GM21381 (cell line): ENCODE measurements around the gene ACY1.

Experiments
- ATAC-seq: cut with Tn5 transposase; IDR thresholded peaks from one replicate; pipeline ENCODE4 v1.9.1; 2021; ENCODE audit warnings: mild to moderate bottlenecking, moderate library complexity; ENCODE audit not compliant: unreplicated experiment

ACY1 gene

GRCh38 chr3:51962854-51963530, 20.3 kb upstream of the ACY1 start:
- no peak for ATAC-seq

- no peak for ATAC-seq
Measured at GRCh38 chr3:51963951-51964451, 19.3 kb upstream of the ACY1 start.

DNA sequence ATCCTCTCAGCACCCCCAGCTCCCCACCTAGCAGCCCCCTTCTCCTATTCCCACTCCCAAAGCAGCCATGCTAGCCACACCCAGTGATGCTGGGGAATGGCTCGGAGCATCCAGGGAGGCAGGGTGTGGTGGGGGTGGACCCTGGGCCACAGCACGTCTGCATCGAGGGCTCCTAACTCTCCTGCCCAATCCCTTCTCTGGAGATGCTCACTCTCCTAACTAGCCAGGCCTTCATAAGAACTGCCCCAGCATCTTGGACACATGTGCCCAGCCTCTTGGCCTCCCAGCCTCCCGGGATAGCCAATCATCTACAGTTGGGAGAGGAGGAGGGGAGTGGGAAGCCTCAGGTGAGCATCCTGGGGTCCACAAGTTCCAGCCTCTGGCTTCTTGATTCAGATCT, 18.8 kb upstream of the ACY1 start:
- ATAC-seq, result no peak

- ATAC-seq, result no peak
Measured at GRCh38 chr3:51966016-51966415, 17.3 kb upstream of the ACY1 start.

GRCh38 chr3:51966486-51966885, 16.8 kb upstream of the ACY1 start:
- no peak for ATAC-seq

DNA sequence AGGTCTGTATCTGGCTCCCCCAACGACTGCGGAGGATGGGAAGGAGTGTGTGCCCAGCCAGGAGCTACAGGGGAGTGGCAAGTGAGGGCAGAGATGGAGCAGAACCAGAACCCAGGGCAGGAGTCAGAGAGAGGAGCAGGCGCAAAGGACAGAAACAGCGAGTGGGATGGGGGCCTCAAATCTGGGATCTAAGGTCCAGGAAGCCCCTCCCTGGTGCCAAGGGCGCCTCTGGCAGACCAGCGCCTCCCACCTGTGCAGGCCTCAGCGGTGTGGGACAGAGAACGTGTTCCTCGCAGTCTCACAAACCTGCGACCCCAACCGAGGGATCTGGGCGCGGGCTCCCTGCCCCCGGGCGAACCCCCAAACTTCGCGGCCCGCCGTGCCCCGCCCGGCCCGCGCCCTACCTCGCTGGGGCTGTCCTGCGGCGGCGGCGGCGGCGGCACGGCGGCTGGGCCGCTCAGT, 16.4 kb upstream of the ACY1 start:
- no peak for ATAC-seq

- ATAC-seq, result no peak
Measured at GRCh38 chr3:51967384-51968169, 15.8 kb upstream of the ACY1 start, which contains the start of gene PCBP4. Gene PCBP4 (minus strand): TSS chr3:51967454. CDS start chr3:51961240, 6,214 bp downstream.

DNA sequence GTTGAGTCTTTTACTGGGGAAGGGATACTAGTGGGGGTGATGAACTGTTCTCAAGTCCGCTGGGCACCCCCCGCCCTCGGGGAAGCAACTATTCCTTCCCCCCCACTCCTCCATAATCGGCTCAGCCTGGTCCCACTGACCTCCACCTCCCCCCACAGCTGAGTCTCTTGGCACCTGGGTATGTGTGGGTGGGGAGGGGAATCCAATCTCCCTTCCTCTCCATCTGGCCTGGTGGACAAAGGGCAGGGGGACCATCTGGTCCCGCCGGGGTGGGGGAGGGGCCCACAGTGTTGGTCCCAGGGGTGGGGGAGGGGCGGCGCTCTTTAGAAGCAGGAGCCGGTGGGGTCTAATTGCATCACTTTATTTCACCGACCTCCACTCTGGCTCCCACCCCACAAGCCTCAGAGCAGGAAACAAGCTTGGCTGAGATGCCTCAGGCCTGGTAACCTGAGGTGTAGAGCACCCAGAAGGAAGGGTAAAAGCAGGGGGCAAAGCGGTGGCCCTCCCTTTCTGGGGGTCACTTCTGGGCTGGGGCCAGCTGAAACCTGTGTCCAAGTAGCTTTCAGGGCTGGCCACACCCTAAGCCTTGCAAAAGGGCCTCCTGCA, 15.1 kb upstream of the ACY1 start:
- ATAC-seq, result no peak

- no peak for ATAC-seq
Measured at GRCh38 chr3:51968883-51969678, 14.3 kb upstream of the ACY1 start.

GRCh38 chr3:51969841-51970240, 13.5 kb upstream of the ACY1 start:
- no peak for ATAC-seq

GRCh38 chr3:51970606-51971300, 12.6 kb upstream of the ACY1 start:
- ATAC-seq, result no peak

GRCh38 chr3:51971350-51971749, 12.0 kb upstream of the ACY1 start:
- no peak for ATAC-seq

GRCh38 chr3:51974277-51974962, 8.9 kb upstream of the ACY1 start:
- no peak for ATAC-seq

DNA sequence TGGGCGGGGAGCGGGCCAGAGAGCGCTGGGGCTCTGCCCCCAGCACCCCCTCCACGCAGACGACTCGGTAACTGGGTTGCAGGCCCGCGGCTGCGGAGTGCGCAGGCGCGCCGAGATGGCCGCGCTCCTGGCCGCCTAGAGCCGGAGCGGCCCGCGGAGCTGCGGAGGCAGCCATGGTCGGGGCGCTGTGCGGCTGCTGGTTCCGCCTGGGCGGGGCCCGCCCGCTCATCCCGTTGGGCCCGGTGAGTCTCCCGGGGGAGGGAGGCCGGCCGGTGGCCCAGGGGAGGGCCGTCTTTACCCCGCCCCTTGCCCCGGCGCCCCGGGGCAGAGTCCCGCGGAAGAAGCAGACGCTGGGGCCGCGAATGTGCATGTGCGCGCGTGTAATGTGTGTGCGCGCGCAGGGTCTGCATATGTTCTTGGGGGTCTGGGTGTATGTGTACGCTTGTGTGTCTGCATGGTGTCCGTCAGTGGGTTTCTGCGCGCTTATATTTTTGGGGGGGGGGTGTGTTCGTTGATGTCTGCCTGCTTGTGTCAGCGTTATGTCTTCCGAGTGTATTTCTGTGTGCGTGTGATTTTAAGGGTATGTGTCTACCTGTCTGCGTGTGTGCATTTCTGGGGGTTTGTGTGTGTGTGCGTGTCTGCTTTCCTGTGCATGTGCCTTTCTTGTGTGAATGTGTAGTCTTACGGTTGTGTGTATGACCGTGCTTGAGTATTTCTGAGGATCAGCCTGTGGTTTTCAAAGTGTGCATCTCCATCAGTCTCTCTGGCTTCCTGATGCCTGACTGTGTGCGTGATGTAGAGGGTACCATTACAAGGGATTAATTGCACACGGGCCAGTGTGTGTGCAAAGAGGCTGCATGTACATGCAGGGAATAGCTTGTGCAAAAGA, 8.1 kb upstream of the ACY1 start, which contains the start of gene ABHD14A:
TSS of gene ABHD14A (plus strand) at position 102 of the 889 bp plus-strand sequence. CDS start at position 174, 72 bp downstream.
- ATAC-seq, result no peak

GRCh38 chr3:51975852-51976549, 7.3 kb upstream of the ACY1 start:
- no peak for ATAC-seq

DNA sequence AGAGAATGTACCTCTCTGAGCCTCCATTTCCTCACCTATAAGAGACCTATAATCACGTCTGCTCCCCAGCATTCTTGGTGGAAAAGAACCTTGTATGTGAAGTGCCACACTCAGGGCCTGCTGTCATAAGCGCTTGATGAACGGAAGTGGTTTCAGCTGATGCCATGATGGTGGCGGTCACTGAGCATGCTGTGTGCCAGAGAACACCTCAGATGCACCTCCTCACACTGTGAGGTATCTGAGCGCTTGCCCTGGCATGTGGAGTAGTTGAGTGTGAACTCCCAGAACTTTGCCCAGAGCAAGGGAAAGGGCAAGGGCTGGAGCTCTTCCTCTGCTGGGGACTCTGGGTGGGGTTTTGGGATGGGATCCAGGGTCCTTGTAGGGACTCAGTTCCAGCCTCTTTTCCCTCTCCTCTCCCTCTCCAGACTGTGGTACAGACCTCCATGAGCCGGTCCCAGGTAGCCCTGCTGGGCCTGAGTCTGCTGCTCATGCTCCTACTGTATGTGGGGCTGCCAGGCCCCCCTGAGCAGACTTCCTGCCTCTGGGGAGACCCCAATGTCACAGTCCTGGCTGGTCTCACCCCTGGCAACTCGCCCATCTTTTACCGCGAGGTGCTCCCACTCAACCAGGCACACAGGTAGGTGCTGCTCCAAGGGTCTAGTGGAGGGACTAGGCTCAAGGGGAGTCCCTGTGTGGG, 5.7 kb upstream of the ACY1 start:
- ATAC-seq, result no peak

DNA sequence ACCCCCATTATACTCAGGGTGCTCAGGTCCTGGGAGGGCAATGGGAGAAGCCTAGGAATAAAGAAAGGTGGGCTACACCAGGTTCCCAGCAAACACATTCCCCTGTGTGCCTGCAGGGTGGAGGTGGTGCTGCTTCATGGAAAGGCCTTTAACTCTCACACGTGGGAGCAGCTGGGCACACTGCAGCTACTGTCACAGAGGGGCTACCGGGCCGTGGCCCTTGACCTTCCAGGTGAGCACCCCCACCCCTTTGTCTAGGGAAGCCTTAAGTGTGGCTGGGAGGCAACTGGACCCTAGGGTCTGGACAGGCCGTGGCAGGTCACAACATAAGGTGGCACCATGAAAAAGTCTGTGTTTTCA, 5.2 kb upstream of the ACY1 start:
- no peak for ATAC-seq
